Skeletal muscle tissue (tissue), 4 donors: ENCODE measurements around the gene AUTS2. TPM values are rescaled to one million over a fixed set of nuclear protein-coding genes. Genes with fewer than 3 reads are reported as not detected.
"Not testable (repeated sequence)": the region's sequence is repeated elsewhere in the genome, so short reads cannot be mapped to it uniquely, and the experiment has no call there.

ENCODE experiments used
- H3K27ac ChIP-seq: one replicate; pipeline ENCODE4 v1.7.0; 2013; ENCODE audit warnings: mild to moderate bottlenecking, low read depth, low read length, inconsistent platforms
- H3K27me3 ChIP-seq, 3 donors: one replicate each; pipeline ENCODE4 v1.7.0; 2013; ENCODE audit warnings: low read length in 3 of 3; ENCODE audit not compliant: control insufficient read depth in 3 of 3, insufficient read depth in 3 of 3
- H3K36me3 ChIP-seq, 3 donors: one replicate each; pipeline ENCODE4 v1.7.0; 2013; ENCODE audit warnings: low read length in 3 of 3; ENCODE audit not compliant: control insufficient read depth in 3 of 3, insufficient read depth in 3 of 3
- H3K4me1 ChIP-seq, 3 donors: one replicate each; pipeline ENCODE4 v1.7.0; 2013; ENCODE audit warnings: low read length in 3 of 3, mild to moderate bottlenecking in 3 of 3; ENCODE audit not compliant: control insufficient read depth in 3 of 3, insufficient read depth in 3 of 3
- H3K4me3 ChIP-seq, 3 donors: one replicate each; pipeline ENCODE4 v1.7.0; 2013; ENCODE audit warnings: low read length in 3 of 3
- H3K9ac ChIP-seq, 3 donors: one replicate each; pipeline ENCODE4 v1.7.0; 2013; ENCODE audit warnings: low read length in 3 of 3, mild to moderate bottlenecking in 3 of 3, moderate library complexity in 2 of 3, low read depth in 1 of 3
- H3K9me3 ChIP-seq, 3 donors: one replicate each; pipeline ENCODE4 v1.7.0; 2013; ENCODE audit warnings: low read length in 3 of 3; ENCODE audit not compliant: control insufficient read depth in 3 of 3
- total RNA-seq: library from RNA; depleted of rRNA; stranded (reverse); fragments of >200 nt; gene quantifications from one replicate; pipeline ENCODE4 v1.2.3, GENCODE V29; 2014
- donor health status: Osteomylitis.

The AUTS2 gene
- total RNA-seq, 1 donor from 2014 or later: 43.3 TPM

- not testable (repeated sequence) for H3K4me3 ChIP-seq, H3K9ac ChIP-seq, H3K27me3 ChIP-seq, H3K36me3 ChIP-seq, H3K9me3 ChIP-seq, H3K27ac ChIP-seq
- peaks cover 0 to 13% (median 4%) of the 10 kb centered on the region in 3 donors for H3K4me1 ChIP-seq
Measured at GRCh38 chr7:70729553-70730157, 1131.4 kb downstream of the AUTS2 start.

DNA sequence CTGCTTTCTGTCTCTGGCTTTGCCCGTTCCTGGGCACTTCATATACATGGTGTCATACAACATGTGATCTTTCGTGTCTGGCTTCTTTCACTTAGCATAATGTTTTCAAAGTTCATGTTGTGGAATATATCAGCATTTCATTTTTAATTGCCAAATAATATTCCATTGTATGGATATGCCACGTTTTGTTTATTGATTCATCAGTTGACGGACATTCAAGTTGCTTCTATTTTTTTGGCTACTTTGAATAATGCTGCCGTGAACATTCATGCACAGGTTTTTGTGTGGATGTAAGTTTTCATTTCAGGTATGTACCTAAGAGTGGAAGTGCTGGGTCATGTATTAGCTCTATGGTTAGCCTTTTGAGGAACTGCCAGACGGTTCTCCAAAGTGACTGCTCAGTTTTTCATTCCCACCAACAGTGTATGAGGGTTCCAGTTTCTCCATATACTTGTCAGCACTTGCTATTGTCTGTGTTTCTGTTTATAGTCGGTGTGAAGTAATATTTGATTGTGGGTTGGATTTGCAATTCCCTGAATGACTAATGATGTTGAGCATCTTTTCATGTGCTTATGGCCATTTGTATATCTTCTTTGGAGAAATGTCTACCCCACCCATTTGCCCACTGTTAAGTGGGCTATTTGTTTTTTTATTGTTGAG lies 1132.3 kb downstream of the AUTS2 start:
- no peak overlapping the region for H3K4me3 ChIP-seq
- no peak overlapping the region for H3K9ac ChIP-seq
- H3K27ac ChIP-seq: no peak overlapping the region
- H3K9me3 ChIP-seq: no peaks in the 10 kb centered on the region
- H3K27me3 ChIP-seq: no peaks in the 10 kb centered on the region
- H3K4me1 ChIP-seq: peaks cover 4 to 18% (median 10%) of the 10 kb centered on the region in 3 donors
- no peaks in the 10 kb centered on the region for H3K36me3 ChIP-seq

DNA sequence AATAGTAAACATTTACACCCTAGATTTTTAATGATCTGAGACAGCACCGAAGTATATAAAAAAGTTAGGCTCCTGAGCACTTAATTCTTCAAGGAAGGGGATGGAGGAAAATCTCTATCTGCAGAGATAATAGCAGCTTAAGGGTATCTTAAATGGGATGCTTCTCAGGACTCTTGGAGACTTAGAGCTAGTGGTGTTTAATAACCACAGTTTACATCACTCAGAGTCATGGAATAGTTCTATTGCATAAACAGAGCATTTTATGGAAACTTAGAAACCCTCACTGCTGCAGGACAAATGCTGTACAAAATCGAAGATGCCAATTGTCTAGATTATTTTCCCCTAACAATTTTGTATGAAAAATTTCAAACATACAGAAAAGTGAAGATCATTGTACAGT lies 1134.8 kb downstream of the AUTS2 start:
- no peaks in the 10 kb centered on the region for H3K36me3 ChIP-seq
- H3K9ac ChIP-seq: no peak overlapping the region
- peaks cover 12 to 34% (median 29%) of the 10 kb centered on the region in 3 donors for H3K4me1 ChIP-seq
- no peaks in the 10 kb centered on the region for H3K9me3 ChIP-seq
- H3K27ac ChIP-seq: no peak overlapping the region
- no peaks in the 10 kb centered on the region for H3K27me3 ChIP-seq
- no peak overlapping the region for H3K4me3 ChIP-seq

- peaks cover 13 to 39% (median 34%) of the 10 kb centered on the region in 3 donors for H3K4me1 ChIP-seq
- H3K27ac ChIP-seq: no peak overlapping the region
- no peaks in the 10 kb centered on the region for H3K9me3 ChIP-seq
- no peak overlapping the region for H3K9ac ChIP-seq
- no peak overlapping the region for H3K4me3 ChIP-seq
- no peaks in the 10 kb centered on the region for H3K36me3 ChIP-seq
- no peaks in the 10 kb centered on the region for H3K27me3 ChIP-seq
Measured at GRCh38 chr7:70734411-70734810, 1136.1 kb downstream of the AUTS2 start.

GRCh38 chr7:70735313-70735712 lies 1137.0 kb downstream of the AUTS2 start:
- Histone ChIP-seq H3K4me3 (no peak overlapping the region), H3K36me3 (no peaks in the 10 kb centered on the region), H3K9me3 (no peaks in the 10 kb centered on the region), H3K27me3 (no peaks in the 10 kb centered on the region), H3K4me1 (peaks cover 17 to 44% (median 38%) of the 10 kb centered on the region in 3 donors), H3K27ac (no peak overlapping the region), H3K9ac (no peak overlapping the region)

GRCh38 chr7:70736715-70737460 lies 1138.6 kb downstream of the AUTS2 start:
- H3K27ac ChIP-seq: peak overlapping the region; percentile 14
- H3K27me3 ChIP-seq: no peaks in the 10 kb centered on the region
- H3K4me3 ChIP-seq: peak overlapping the region; percentile 17 to 46 (median 44)
- H3K9ac ChIP-seq: peak overlapping the region in 2 of 3 donors; percentile 5 to 15
- H3K4me1 ChIP-seq: peaks cover 17 to 49% (median 38%) of the 10 kb centered on the region in 3 donors
- H3K9me3 ChIP-seq: no peaks in the 10 kb centered on the region
- no peaks in the 10 kb centered on the region for H3K36me3 ChIP-seq

DNA sequence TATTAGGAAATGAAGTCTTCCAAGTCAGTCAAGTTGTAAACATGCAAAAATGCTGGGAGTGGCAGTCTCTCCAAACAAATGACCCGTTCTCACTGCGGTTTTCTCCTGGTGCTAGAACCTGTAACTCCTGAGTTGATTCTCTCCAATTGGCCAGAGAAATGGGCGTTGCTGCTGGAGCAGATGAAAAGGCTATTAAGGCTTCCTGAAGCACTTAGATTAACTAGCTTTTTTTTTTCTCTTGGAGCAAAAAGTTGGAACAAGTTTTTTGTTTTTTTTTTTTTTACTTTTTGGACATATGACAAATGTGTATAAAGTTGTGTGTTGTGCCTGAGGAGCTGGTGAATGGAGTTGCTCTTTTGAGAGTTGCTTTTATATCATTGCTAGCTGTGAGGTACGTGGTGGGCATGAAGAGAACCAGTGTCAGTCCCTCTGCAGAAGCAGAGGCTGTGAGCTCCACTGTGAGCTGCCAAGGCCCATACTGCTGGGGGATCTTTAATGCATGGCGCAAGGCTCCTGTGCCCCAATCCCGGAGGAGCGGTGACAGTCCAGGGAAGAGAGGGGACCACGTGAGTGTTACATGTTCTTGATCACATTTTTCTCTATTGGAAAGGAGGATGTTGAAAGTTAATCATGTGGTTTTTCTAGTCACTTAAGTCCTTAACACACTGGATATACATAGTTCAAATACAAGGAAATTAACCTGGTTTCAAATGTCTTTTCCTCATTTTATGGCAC lies 1140.0 kb downstream of the AUTS2 start:
- Histone ChIP-seq H3K9me3 (no peaks in the 10 kb centered on the region), H3K36me3 (no peaks in the 10 kb centered on the region), H3K4me1 (peaks cover 17 to 45% (median 38%) of the 10 kb centered on the region in 3 donors), H3K9ac (no peak overlapping the region), H3K4me3 (no peak overlapping the region), H3K27ac (no peak overlapping the region), H3K27me3 (no peaks in the 10 kb centered on the region)

DNA sequence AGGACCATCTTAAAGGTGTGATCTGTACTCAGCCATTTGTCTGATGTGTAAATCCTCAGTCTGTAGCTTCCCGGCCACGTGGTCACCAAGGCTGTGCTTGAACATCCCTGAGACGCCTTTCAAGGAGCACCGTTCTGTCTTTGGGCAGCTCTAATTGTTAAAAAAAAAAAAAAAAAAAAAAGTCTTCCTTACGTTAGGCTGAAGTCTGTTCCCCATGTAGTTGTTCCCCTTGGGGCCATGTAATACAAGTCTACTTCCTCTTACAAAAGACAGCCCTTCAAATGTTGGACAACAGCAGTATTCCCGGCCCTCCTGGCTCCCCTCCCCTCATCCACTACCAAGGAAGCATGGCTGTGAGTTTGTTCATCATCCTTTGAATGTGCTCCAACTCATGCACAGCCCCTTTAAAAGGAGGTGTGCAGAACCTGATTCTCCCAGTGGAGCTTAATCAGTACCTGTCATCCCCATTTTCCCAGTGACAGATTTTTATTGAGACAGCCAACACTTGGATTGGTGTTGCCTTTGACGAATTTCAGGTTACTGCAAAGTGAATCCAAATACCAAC lies 1141.5 kb downstream of the AUTS2 start:
- Histone ChIP-seq H3K4me3 (no peak overlapping the region), H3K27ac (no peak overlapping the region), H3K9me3 (no peaks in the 10 kb centered on the region), H3K36me3 (no peaks in the 10 kb centered on the region), H3K4me1 (peaks cover 22 to 40% (median 38%) of the 10 kb centered on the region in 3 donors), H3K27me3 (no peaks in the 10 kb centered on the region), H3K9ac (no peak overlapping the region)

DNA sequence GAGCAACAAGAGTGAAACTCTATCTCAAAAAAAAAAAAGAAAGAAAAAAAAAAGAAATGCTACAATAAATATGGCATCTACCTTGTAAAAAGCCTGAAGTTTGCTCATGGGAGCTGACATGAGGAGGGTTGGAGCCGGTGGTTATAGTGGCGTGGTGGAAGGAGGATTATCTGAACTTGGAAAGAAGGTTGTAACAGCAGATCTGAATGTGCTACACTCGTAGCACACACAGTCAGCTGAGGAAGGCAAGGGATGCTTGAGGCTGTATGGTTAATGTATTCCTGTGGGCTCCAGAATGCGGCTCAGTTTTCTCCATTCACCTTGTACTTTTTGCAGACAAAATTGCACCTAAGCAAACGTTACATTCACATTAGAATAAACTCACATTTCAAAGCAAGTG lies 1143.4 kb downstream of the AUTS2 start:
- Histone ChIP-seq H3K36me3 (no peaks in the 10 kb centered on the region), H3K9me3 (no peaks in the 10 kb centered on the region), H3K4me3 (no peak overlapping the region), H3K27ac (no peak overlapping the region), H3K4me1 (peaks cover 15 to 23% (median 22%) of the 10 kb centered on the region in 3 donors), H3K9ac (no peak overlapping the region), H3K27me3 (no peaks in the 10 kb centered on the region)
